ENCODE measurements around the gene GALNT10.

Gene GALNT10

DNA sequence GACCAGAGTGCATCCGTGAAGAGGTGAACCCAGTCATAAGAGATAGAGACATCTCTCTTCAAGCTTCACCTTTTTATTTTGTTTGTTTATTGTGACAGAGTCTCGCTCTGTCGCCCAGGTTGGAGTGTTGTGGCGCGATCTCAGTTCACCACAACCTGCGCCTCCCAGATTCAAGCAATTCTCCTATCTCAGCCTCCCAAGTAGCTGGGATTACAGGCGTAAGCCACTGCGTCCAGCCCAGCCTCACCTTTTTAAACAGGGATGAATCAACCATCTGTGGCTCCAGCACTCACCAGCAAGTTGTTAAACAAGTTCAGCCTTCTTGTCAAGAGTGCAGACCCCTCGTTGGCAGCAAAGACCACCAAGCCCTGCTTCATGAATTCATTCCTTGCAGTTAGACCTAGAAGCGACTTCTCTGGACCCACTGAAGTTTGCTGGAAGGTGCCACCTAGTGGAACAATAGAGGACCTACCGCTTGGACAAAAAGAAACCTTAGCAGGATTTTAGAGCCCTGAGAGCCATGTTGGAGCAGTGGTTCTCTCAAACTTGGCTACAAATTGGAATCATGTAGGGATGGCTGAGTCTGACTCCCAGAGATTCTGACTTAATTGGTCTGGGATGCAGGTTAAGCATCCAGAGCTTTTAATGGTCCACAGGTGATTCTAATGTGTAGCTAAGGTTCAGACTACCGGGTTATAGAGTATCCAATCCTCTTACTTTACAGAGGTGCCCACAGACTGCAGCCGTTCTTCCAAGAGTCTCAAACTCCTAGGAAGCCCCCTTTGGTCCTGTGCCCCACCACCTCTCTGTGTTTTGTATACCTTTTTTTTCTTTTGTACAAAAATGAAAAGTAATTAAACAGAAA, 10.5 kb upstream of the GALNT10 start:
- peak; percentile 63 for DNase-seq

DNA sequence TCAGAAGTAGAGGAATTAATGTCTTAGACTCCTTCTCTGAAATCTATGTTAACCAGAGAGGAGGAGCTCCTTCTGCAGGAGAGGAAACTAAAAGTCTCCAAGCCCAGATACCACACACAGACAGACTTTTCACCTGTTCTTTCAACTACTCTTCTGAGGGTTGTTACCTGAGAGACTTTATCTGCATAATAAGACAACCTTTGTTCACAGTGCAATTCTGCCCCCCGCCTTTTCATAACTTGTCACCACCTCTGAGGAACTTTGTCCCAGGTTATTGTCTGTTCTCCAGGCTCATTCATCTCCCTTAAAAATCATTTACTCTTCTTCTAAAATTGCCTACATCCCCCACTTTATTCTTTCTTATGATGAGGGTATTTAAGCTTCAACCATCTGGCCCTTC, 9.4 kb upstream of the GALNT10 start:
- no peak for DNase-seq

DNA sequence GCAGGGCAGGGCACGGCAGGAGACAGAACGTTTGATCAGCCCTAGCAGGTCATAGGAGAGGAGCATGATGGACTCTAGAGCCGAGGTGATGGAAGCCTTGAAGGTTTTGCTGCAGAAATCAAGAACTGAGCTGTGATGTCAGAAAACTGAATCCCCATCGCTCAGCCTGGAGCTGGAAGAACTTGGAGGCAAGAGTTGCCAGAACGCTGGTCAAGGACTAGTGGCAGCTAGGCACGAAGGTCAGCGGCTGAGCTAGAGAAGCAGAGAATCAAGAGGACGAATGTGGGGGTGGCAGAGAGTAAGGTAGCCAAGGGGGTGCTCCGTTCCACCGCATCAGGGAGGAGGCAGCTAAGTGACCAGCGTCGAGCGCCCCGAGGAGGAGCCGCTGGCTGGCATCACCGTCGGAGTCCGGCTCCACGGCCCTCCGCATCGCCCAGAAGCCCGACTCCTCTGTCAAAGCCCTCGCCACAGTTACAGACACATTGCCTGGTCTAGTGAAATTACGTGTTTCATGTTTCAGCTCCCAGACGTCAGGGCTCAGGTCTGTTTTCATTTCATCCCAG, 1.2 kb upstream of the GALNT10 start:
- peak; percentile 3 for DNase-seq

DNA sequence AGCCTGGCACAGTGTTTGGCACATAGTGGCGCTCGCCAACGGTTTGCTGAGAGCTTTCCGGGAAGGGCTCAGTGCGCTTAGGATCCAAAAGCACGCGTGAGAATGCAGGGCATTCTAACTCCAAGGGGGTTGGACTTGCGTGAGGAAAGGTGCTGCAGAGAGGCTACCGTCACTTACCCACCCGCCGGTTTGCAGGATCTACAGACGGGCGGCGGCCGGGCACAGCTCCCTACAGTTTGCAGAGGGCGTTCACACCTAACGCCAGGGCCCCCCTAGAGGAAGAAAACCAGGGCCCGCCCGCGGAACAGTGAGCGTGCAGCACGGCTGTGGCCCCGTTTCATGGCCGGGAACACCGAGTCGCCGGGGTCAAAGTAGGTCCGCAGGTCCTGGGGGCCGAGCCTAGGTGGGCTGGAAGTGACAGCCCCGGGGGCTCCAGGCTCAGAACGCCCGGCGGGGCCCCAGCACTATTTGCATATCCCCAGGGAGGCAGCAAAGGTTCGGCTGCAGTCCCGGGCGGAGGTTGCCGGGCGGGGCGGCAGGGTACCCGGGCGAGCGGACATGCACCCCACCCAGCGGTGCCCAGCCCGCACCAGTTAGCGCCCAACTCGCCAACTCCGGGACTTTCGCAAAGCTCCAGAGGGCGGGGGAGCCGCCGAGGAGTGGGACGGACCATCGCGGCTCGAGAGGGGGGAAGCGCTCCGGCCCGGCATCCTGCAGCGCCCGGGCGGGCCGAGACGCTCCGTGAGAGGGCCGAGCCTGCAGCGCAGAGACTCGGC, 526 bp upstream of the GALNT10 start:
- DNase-seq, result peak; percentile 81

DNA sequence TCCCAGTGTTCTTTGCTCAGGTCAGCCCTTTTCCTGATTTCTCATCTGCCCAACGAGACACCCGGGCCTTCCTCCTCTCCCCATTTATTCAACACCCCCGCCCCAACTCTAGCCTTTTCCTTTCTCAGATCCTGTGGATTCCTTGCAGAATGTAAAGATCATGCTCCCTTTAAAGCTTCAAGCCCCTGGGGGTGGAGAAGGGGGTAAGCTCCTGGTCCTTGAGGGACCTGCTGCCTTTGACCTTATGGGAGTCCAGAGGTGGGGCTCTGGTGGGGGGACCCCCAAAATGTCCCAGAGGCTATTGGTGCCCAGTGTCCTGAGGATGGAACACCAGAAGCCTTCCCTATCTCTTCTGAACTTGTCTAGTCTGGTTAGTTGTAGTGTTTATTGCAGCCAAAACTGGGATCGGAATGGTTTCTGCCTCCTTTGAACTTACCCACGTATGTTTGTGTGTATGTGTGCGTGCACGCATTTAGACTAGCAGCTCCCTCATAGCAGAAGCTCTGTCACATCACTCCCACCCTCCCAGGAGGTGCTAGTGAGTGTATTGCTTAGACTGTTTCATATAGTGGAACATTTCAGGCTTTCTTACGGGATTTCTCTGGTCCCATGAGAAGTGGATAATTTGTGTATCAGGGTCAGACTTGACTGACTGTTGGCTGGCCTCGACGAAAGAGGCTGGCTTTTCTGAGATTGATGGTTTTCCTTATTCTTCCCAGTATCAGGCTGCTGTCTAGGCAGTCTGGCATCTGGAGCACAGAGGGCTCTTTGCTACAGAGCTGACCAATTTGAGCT, 1.1 kb downstream of the GALNT10 start:
- DNase-seq, result no peak

DNA sequence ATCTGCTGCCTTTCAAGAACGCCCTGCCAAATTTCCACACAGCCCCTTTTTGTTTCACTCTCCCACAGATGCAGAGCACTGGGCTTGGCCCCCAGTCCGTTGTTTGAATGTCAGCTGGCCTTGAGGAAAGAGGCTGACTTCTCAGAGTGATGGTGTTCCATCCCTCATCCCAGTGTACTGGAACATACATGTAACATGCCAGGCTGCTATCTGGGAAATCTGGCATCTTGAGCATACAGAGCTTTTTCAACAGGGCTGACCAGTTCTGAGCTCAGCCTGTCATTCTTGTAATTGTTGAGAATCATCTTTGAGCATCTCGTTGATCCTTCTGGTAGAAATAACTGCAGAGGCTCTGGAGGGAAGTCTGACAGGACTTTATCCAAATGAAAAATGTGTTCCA, 2.8 kb downstream of the GALNT10 start:
- no peak for DNase-seq

DNA sequence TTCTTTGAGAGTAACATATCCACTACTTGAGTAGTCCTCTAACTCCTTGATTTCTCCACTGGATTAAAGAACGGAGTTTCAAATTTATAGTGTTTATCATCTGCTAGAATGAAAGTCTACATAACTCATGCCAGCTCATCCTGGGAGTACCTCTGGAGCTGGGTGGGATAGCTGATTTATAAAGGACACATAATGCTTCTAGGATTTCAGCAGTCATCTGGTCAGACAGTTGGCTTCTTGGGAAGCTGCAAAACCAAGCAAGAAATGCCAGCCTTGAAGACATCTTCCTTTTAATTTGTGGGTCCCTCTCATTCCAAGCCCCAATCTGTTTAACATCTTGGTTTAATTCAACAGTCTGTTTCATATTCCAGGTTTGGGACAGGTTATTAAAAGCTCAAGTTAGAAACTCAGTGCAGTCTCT, 3.2 kb downstream of the GALNT10 start:
- DNase-seq, result no peak

DNA sequence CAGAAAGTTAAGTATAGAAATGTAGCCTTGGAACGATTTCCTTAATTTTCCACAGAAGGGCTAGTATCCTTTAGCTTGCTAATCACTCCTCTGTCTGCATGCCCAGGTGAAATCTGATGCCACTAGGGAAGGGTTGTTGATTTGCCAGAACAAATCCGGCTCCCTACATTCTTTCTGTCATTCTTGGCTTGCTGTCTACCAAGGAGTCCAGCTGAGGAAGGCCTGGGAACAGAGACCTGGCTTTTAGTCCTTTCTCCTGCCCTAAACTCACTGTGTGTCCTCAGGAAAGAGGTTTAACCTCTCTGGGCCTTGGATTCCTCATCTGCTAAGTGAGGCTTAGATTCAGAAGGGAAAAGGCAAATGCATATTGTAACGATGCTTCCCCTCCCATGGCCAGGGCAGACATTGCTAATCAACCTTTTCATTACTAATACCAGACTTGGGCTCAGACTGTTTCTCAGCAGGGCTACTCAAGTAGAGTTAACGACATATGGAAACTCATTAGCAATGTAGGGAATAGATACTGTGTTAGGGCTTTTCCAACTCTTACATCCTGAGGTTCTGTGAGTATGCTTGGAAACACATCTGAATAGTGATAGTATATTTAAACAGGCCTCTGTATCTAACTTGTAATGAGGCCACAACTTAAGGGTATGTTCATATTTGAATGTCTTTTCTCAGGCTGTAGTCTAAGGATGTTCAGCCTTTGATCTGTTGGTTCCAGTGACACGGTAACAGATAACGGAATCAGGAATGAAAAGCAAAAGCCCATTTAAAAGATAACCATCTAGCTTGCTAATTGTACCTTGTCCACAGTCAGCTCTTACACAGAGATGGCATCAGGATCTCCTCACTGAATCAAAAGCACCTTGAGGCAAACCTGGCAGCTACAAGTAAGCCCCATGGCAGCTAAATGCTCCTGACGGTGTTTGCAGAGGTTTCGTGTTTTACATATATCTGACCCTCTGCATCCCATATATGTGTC, 4.1 kb downstream of the GALNT10 start:
- no peak for DNase-seq

DNA sequence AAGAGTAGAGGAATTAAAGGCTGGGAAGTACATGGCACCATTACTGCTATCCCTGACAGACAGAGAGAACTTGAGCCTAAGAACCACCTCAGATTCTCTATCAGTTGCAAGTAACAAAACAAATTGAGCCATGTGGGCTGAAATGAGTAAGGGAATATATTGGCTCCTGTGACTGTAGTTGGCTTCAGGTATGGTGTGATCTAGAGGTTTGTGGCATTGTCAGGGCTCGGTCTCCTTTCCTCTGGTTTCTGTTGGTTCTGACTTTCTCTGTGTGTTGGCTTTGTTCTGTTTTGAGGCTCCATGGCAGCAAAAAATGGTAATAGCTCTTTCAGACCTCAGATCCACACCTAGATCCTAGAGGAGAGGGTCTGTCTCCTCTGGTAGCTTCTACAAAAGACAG, 5.7 kb downstream of the GALNT10 start:
- no peak for DNase-seq

DNA sequence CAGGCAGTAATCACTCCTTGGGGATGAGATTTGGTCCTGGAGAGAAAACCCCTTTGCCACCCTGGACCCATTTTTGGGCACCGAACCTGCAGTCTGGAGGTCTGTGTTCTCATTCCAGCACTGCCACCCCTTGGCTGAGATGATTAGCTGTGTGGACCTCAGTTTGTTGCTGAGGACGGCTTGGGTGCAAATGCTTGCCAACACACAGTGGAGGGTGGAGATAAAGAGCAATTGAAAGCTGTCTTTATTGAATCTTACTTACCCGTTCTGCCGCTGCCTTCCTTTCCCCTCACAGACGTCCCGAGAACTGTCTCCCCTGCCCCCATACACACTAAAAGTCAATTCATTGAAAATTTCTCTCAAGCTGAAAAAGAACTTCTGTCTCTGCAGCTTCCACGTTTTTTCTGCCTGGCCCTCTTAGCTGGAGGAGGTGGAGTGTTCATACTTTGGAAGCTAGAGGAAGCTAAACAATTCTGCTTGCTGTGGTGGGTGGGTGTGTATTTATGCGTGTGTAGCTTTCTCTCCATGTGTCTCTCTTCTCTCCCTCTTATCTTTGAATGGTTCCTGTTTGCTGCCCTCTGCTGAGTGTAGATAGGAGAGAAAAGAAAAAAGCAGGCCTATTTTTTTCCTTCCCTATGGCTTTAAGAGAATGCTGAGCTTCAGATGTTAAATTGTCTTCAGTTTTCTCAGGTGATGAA, 6.6 kb downstream of the GALNT10 start:
- peak; percentile 22 for DNase-seq

DNA sequence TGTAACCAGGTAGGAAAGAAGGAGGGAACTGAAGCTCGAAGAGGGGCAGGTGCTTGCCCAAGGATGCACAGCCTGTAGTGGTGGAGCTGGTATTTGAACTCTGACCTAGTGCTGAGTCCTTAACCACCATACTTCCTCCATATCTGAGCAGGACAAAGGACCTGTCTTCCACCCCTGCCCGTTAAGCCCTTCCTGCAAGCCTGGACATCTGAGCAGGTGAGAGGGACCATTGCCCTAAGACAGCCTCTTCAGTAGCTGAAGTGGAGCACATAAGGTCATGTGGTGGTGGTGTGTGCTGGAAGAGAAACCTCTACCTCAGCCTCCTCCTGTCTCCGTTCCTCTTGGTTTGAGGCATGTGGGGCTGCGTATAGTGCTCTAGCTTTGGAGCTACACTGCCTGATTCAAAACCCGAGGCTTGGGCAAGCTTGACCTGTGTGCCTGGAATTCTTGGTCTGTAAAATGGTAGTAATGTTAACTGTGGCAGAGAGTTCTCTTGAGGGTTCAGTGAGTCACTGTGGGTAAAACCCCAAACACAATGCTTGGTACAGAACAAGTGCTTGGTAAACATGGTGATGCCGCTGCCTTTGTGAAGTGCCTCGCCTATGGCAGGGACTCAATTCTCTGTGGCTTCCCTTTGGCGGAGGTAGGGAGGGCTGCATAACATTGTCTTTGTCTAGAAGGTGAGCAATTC, 7.4 kb downstream of the GALNT10 start:
- no peak for DNase-seq

DNA sequence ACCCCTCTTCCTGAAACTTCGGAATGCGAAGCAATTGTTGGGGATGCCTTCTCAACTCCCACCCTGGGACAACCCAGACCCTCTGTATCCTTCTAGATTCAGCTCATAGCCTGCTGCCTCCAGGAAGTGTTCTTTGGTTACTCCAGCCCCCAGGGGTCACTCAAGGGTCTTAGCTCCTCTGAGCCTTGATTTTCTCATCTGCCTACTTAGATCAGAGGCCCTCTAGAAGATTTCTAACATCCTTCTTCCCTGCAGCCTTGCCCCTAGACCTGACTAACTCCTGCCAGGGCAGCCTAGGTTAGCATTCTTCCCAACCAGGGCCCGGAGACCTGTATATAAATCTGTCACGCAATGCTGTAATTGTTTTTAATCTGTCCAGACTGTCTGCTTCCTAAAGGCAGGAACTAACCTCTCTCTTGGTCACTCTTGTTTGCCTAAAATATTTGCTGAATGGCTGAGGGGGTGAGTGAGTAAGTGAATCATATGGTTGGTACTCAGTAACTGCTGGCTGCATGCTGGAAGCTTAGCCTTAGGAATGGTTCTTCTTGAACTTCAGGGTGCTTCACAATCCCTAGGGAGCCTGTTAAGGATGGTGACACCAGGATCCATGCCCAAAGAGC, 8.2 kb downstream of the GALNT10 start:
- no peak for DNase-seq

DNA sequence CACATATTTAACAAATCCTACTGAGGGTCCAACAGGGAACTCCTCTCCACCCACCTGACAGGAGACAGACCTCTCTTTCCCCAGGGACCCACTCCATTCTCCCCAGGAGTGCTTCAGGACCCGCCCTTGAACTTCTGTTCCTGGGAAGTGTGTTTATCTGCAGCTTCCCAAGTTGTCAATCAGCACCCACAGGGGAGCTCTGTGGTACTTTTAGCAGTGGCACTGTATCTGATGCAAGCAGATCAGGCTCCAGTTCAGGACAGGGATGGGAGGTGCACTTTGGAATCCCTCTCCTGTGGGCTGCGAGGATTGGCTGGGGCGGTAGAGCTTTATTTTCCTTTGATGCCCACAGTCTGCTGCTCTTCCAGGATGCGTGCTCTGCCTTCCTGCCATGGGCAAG, 8.7 kb downstream of the GALNT10 start:
- DNase-seq, result no peak

DNA sequence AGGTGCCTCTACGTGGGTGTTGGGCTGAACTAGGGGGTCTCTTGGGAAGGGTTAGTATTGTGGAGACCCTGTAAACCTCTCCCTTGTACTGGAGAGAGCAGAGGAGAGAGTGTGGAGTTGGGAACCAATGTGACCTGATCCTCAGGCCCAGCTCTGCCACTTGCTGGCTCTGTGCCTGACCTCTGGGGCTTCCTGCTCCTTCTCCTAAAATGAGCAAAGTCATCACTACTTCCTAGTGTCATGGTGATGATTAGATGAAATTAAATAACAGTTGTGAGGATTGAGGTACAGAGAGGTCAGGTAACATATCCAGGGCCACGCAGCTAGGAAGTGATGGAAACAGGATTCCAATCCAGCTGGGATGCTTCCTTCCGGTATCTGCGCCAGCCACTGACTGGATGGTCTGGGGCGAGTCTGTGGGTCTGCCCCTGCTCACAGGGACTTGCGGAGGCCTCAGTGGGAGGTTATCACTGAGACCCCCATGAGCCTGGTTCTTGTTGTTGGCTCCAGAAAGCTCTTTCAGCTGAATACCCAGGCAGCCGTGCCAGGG, 9.2 kb downstream of the GALNT10 start:
- DNase-seq, result no peak

DNA sequence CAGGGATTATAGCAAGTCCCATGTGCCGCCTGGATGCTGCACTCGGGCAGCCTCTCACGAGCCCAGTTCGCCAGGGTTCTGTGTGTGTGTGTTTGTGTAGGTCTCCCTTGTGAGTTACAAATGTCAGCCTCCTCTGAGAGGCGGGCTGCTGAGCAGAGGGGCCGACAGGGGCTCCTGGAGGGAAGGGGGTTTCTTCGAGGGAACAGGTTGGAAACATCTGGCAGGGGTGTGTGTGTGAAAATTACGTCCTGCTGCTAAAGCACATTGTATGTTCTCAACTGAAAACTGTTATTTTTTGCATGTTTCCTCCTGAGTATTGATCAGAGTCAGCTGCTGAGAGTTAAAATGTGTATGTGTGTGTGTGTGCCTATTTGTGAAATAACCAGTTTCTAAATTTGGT, 9.7 kb downstream of the GALNT10 start:
- no peak for DNase-seq

DNA sequence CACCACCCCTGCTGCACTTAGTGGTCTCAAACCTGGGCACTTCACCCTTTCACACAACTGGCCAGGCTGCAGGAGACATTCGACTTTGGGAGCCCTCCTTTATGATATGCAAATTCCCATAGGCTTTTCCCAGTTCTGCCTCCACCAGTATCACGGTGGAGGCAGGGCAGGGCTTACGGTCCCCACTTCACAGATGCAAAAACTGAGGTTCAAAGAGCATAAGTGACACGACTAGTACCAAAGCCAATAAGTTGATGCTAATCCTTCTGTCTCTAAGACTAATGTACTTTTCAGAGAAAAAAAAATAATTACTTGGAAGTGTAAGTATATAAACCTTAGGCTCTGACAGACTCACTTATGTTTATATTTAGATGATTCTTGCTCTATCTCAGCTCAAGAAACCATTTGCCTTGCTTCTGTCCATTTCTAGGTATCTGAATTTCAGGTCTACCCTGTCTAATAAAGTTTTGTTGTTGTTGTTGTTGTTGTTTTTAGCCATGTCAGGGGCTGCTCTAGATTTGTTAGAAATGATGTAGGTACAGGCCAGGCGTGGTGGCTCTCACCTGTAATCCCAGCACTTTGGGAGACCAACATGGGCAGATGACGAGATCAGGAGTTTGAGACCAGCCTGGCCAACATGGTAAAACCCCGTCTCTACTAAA, 10.7 kb downstream of the GALNT10 start:
- no peak for DNase-seq

DNA sequence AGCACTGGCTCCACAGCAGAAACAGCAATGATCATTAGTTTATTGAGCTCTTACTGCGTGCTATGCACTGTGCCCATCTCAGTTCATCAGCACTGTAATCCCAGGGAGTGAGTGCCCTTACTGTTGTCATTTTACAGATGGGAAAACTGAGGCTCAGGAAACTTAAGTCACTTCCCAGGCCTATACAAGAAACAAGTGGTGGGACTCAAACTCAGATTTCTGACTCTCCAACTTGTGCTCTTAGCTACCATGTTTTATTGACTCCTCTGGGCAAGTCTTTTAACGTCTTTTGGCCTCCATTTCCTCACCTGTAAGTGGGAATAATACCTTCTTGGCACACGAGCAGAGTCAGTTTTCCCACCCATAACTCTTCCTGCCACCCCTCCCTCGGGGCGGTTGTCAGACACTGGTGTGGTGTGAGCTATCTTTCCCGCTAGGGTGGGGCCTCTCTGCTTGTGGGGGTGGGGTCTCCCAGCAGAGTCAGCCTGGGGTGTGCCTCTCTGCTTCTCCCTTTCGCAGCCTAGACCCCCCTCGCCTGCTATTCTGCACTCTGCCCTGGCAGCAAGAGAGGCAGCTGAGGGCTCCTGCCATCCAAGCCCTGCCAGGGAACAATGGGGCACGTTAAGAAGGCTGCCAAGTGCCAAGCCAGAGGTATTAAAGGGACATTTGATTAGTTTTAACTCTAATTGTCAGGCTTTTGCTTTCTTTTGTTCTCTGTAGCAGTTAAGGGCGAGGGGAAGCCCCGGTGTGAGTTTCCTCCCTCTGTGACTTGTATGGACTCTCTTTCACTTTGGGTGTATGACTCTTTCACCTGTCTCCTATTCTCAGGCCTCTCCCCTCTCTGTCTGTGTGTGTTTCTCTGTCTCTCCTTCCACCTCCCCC, 12.1 kb downstream of the GALNT10 start:
- DNase-seq, result no peak
